Measurements from ENCODE around the gene MLH3. TPM values are rescaled to one million over a fixed set of nuclear protein-coding genes. Genes with fewer than 3 reads are reported as not detected.

Gene MLH3
- total RNA-seq, 1 donor from 2014 or later = 47.0 TPM

DNA sequence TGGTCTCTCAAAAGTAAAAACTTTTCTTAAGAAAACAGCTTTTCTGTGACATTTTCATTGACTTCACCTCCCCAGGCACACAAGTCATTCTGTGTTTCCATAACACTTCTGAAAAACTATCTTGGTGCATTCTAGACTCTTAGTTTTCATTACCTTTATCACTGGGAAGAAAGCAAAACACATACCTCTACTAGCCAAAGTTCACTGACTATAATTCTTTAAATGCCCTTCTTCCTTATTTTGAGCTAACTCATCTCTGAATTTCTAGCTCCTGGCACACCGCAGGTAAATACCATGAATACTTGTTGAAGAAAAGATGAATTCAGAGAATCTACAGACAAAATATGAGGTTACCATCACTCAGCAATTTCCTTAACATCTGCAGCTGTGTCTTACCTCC, 21.1 kb downstream of the MLH3 start:
- TF ChIP-seq, protein P1, sequence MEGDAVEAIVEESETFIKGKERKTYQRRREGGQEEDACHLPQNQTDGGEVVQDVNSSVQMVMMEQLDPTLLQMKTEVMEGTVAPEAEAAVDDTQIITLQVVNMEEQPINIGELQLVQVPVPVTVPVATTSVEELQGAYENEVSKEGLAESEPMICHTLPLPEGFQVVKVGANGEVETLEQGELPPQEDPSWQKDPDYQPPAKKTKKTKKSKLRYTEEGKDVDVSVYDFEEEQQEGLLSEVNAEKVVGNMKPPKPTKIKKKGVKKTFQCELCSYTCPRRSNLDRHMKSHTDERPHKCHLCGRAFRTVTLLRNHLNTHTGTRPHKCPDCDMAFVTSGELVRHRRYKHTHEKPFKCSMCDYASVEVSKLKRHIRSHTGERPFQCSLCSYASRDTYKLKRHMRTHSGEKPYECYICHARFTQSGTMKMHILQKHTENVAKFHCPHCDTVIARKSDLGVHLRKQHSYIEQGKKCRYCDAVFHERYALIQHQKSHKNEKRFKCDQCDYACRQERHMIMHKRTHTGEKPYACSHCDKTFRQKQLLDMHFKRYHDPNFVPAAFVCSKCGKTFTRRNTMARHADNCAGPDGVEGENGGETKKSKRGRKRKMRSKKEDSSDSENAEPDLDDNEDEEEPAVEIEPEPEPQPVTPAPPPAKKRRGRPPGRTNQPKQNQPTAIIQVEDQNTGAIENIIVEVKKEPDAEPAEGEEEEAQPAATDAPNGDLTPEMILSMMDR (IDR thresholded peaks at IDR 0.05; ENCODE audit: unreplicated experiment) = no peak
- no peak overlapping the region for H3K27ac Mint-ChIP-seq

DNA sequence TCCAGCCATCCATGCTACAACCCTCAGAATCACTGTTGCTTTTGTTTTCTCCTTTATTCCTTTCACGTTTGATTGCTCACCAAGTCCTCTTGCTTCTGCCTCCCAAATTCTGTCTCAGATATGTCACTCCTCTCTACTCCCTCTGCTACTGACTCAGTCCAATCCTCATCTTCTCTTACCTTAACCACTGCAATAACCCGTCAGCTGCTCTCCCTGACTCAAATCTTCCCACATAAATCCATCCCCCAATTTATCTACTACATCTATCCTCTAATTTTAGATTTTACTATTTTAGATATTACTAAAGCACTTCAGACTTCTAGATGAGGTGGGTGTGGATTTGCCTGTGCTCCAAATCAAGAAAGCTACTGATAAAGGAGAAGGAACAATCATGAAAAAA, 25.4 kb downstream of the MLH3 start:
- H3K27ac Mint-ChIP-seq = no peak overlapping the region
- peaks cover 36% of the 10 kb centered on the region for H3K36me3 Mint-ChIP-seq
- H3K4me1 Mint-ChIP-seq = no peaks in the 10 kb centered on the region
- TF ChIP-seq, protein P1 (IDR thresholded peaks at IDR 0.05; ENCODE audit: unreplicated experiment) = no peak
- H3K9me3 Mint-ChIP-seq = no peaks in the 10 kb centered on the region
- H3K4me3 Mint-ChIP-seq = no peak overlapping the region
- no peak for DNase-seq (ENCODE audit: low spot score in 2 of 2, unreplicated experiment in 2 of 2)
- no peaks in the 10 kb centered on the region for H3K27me3 Mint-ChIP-seq (ENCODE audit: low read depth)

More for the DNA sequence above, 21.1 kb downstream of the MLH3 start:
- Mint-ChIP-seq H3K9me3 (no peaks in the 10 kb centered on the region), H3K36me3 (peaks cover 32% of the 10 kb centered on the region), H3K4me1 (no peaks in the 10 kb centered on the region), H3K27me3 (ENCODE audit: low read depth) (no peaks in the 10 kb centered on the region), H3K4me3 (no peak overlapping the region)
- no peak for DNase-seq (ENCODE audit: low spot score in 2 of 2, unreplicated experiment in 2 of 2)

- H3K27me3 Mint-ChIP-seq (ENCODE audit: low read depth) = no peaks in the 10 kb centered on the region
- TF ChIP-seq, protein P1 (IDR thresholded peaks at IDR 0.05; ENCODE audit: unreplicated experiment) = no peak
- H3K36me3 Mint-ChIP-seq = peaks cover 34% of the 10 kb centered on the region
- H3K4me3 Mint-ChIP-seq = no peak overlapping the region
- H3K9me3 Mint-ChIP-seq = no peaks in the 10 kb centered on the region
- no peak for DNase-seq (ENCODE audit: low spot score in 2 of 2, unreplicated experiment in 2 of 2)
- H3K4me1 Mint-ChIP-seq = no peaks in the 10 kb centered on the region
- H3K27ac Mint-ChIP-seq = no peak overlapping the region
Measured at GRCh38 chr14:75025082-75025481, 26.2 kb downstream of the MLH3 start.

DNA sequence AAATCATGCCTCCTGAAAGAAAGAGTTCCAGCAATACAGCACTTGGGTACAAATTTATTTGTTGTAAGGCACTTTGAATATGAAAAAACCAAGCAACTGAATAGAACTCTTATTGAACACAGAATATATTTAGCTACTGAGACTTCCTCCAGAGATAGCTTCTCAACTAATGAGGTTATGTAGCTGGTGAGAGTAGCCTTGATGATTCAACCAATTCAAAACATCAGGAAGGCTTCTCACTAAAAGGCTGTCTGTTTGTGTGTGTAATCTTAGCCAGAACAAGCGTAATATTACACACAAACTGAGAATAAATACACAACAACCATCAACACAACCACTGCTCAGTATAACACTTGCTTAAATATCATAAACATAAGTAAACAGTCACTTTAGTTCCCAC, 28.2 kb downstream of the MLH3 start:
- TF ChIP-seq, protein P1 (IDR thresholded peaks at IDR 0.05; ENCODE audit: unreplicated experiment) = no peak
- H3K4me3 Mint-ChIP-seq = no peak overlapping the region
- H3K9me3 Mint-ChIP-seq = no peaks in the 10 kb centered on the region
- H3K27me3 Mint-ChIP-seq (ENCODE audit: low read depth) = no peaks in the 10 kb centered on the region
- H3K27ac Mint-ChIP-seq = no peak overlapping the region
- no peak for DNase-seq (ENCODE audit: low spot score in 2 of 2, unreplicated experiment in 2 of 2)
- peaks cover 44% of the 10 kb centered on the region for H3K36me3 Mint-ChIP-seq
- peaks cover 8% of the 10 kb centered on the region for H3K4me1 Mint-ChIP-seq

DNA sequence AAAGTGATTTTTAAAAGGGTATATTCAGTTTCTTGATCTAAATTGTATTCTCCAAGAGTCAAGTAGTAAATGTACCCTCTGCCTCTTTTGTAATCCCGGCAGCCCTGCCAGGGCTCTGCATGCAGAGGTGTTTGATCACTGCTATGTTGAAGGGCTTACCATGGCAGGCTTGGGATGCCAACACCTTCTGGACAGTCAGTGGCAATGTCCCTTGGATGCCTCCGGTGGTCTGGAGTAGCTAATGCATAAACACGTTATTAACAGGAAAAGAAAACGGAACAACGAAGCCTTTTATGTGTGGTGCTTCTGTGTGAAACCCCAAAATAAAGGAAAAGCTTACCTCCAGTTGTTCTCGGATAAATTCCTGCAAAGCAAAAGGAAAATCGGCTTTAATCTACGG, 28.6 kb downstream of the MLH3 start:
- DNase-seq (ENCODE audit: low spot score in 2 of 2, unreplicated experiment in 2 of 2) = no peak
- H3K27me3 Mint-ChIP-seq (ENCODE audit: low read depth) = no peaks in the 10 kb centered on the region

More for the DNA sequence above, 28.6 kb downstream of the MLH3 start:
- no peak overlapping the region for H3K27ac Mint-ChIP-seq
- H3K36me3 Mint-ChIP-seq = peaks cover 42% of the 10 kb centered on the region
- peaks cover 8% of the 10 kb centered on the region for H3K4me1 Mint-ChIP-seq
- no peak overlapping the region for H3K4me3 Mint-ChIP-seq
- TF ChIP-seq, protein P1 (IDR thresholded peaks at IDR 0.05; ENCODE audit: unreplicated experiment) = no peak
- H3K9me3 Mint-ChIP-seq = no peaks in the 10 kb centered on the region
